Measurements from ENCODE around the gene USP7.

GRCh38 chr16:8937803-8938202 lies 25.9 kb downstream of the USP7 start:
- TF ChIP-seq CTCF (IDR thresholded peaks at IDR 0.05) (no peak), EP300 (IDR thresholded peaks at IDR 0.05) (no peak)

All from ovary (tissue), 3 donors.